Activated CD8-positive, alpha-beta memory T cell treated with anti-CD3 and anti-CD28 coated beads for 24 hours (primary cell): ENCODE data around the gene TMEM26.

Source experiments
- DNase-seq: peaks from one replicate; pipeline ENCODE4 v3.0.0-alpha.2; 2020

Gene TMEM26

DNA sequence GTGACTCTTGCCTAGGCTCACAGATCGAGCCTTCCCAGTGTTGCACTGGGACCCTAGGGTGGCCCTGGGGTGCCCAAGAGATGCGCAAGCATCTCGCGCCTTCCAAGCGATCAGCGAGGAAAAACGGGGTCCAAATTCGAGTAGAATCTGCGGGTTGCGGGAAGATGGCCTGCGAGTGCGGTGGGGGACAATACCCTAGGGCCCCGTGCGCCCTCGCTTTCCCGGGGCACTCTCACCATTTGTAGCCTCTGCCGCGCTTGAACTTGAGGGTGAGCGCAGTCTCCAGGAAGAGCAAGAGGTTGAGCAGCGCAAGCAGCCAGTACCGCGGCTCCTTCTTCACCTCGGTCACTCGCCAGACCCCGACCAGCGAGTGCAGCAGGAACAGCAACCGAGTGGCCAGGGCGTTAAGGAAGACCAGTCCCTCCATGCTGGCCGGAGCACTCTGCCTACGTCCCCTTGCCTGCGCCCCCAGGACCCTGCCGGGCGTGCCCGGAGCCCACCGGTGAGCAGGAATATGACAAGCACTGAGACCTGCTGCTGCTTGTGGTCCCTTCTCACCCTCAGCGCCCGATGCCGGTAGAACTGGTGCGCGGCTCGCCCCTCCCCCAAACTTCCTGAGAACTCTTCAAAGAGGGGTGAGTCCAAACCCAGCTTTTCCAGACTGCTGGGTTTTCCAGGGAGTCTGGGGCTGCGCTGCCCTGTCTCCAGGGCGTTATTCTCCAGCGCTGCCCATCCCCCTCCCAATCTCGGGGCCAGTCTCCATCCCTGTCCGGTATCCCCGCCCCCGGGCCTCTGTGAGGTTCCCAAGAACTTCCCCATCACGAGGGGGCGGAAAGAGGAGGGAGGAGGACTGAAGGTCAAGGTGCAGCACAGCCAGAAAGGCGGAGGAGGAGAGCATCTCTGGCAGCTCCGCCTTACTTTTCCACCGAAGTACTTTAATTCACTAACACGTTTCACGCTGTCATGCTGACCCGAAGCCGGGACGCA lies at the start of gene TMEM26:
Gene TMEM26, minus strand, starts transcription at position 727 of the 987 bp plus-strand sequence. Its CDS starts 300 bp downstream, at position 427.
- no peak for DNase-seq

DNA sequence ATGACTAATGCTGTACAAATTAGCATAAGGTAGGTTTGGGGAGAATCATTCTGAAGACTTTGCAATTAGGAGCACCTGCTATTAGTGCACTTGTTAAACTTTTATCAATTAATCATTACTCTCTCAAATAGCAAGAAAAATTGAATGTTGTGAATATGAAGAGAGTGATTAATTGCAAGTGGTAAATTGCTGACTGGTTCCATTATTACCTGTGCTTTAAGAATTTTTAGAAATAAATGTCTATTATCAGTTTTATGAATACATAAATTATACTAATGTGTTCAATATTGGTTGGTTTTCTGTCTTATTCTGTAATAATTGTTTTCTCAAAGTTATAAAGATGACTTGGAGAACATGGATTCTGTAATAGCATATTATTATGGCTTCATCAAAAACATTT lies 47.3 kb upstream of the TMEM26 start:
- no peak for DNase-seq

DNA sequence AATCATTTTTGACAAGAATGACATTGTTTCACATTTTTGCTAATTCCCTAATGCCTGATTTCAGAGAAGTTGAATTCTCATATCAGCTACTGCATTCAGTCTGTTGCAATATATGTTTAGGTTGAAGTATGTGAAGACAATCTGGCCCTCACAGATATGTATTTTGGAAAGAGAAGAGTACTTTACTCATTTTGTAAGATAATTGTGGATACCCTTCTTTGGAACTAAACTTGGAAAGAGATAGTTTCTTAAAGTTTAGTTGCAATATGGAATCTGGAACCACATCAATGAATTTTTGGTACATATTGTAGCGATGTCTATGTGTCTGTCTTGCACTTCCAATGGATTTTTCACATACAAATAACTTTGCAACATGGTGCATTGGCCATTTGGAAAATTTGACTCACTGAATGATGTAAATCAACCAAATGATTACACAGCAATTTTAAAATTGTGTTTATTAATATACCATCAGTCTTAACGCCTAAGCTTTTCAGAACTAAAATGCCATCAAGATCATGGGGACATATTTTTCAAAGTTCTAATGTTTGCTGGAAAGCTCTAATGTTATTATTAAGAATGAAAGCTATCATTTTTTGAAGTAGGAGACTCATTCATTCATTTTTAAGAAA lies 39.3 kb upstream of the TMEM26 start:
- DNase-seq: no peak

DNA sequence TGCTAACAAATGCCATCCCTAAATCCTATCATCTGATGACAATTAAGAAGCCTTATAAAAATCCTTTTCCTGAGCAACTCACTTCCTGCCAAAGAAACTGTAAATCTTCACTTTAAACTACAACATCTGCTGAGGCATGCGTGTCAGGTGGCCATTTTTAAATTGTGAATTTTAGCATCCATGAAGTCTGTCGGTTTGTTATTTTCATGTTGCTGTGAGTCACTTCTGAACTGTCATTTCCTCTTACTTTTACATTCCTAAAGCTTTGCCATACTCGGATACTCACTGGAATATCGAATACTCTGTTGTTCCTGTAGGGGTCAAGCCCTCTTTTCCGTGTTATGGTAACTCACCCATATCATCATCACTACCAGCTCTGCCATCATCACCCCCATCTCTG lies 34.3 kb upstream of the TMEM26 start:
- DNase-seq: no peak

DNA sequence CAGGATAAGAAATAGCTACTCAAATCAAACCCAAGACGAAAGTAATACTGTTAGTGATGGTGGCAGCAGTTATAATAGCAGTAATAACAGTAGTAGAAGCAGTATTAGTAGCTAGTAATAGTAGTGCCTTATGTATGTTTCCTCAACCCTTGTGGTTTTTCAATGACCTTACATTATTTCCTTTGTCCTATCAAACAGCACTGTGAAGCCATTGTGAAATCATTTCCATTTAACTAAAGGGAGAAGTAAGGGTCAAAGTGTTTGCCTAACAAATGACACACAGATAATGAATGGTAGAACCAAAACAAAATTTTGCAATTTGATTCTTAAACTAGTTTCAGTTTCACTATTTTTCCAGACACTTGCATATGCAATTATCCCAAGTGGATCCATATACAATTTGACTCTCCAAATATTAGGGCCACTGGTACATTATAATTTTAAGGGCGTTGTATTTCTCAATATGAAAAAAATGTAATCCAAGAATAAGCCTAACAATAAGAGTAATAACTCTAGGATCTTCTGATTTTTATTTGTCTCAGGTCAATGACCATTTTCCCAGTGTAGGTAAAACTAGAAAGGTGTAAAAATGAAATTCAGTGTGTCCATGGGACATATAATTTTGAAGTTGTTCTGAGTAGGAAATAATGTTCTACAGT lies 33.7 kb upstream of the TMEM26 start:
- DNase-seq: no peak

DNA sequence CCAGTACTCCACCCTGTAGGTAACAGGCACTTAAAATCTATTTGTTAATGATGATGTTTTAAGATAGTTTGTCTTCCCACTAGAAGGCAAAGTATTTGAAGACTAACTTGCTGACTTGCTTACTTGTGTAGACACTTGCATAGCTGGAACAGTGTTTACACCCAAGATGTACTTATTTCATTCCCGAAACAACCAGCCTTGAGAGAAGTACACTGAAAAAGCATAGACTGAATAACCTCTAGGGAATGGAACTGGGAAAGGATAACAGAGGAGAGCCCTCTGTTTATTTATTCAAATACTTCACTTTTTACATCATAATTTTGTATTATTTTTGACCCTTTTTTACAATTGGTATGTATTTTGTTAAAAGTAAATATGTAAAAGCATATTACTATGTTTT lies 33.1 kb upstream of the TMEM26 start:
- DNase-seq: no peak

DNA sequence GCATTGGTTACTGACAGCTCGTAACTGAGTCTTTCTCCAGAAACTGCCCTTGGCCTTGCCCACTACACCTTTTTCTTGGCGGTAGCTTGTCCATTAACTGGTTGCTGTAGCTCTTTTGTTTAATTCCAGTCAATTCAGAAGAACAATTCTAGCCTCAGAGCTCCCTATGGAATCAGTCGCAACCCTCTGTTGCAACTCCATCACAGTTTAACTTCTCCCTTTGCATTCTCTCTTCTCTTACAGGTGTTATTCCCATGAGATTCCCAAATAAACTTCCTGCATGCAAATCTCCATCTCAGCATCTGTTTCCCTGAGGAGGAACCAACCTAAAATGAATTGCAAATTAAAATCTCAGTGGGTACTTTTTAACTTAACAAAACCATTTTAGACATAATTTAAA lies 28.4 kb upstream of the TMEM26 start:
- DNase-seq: no peak

DNA sequence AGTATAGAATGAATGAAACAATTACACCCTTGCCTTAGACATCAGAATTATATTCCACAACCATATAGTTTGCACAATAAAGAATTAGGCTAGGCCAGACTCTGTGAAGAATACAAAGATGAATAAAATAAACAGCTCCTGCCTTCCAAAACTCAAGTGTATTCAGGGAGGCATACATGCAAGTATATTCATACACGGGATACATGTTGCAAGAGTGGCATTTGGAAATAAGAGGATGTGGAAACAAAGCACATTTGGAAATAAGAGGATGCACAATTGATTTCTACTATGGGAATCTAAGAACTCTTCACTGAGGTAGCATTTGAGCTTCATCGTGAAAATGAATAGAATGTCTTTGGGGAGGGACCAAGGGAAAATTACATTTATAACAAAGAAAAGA lies 27.0 kb upstream of the TMEM26 start:
- no peak for DNase-seq

DNA sequence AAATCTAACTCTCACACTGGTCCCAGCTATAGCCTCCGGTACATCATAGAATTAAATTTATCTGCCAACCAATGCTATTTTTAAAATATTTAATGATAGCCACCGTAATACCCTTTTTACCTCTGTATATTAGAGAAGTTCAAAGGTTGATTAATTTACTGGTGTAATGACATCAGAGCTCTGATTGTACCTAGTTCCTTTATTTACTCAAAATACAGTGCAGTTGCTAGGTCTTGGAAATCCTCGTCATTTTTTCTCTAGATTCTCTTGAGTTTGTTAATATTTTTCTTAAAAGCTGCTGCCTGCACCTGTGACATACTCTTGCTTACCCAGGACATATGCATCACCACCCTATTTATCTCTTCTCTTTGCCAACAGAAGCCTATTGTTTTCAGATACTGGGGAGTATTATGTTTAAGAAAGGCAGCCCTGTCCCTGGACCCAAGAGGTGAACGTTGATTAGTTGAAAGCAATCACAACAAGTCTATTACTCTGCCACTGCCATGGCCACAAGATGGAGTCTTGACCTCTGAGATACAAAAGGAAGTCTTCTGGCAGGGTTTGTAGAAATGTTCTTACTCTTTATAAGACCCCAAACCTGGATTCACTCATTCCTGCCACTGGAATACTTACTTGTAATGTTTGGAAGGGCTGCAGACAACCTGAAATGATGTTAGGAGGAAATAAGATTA lies 25.6 kb upstream of the TMEM26 start:
- no peak for DNase-seq

DNA sequence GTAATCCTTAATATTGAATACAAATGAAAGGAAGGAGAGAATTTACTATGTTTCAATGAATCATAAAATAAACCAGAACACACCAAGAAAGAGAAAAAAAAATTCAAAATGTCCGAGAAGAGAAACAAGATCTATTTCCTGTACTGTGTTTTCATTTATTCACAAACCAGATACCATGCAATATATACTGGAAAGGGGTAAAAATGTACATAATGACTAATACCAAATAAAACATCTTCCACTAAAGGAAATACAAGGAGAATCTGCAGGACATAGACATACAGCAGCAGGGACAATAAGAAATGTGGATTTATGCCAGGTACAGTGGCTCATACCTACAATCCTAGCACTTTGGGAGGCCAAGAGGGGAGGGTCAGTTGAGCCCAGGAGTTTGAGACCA lies 24.3 kb upstream of the TMEM26 start:
- DNase-seq: no peak

DNA sequence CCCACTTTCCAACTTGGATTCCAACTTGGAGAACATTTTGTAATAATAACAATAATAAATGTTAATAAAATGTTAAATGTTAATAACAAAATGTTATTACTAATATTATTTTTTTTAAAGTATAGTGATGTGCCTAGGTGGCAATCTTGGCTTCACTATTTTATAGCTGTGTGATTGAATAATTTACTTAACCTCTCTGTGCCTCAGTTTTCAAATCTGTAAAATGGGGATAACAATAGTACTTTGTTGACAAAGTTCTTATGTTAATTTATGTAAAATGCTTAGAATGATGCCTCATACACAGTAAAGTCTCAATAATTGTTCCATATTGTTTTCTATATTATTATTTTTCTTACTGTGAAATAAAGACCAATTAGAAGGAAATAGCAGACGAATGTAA lies 23.3 kb upstream of the TMEM26 start:
- no peak for DNase-seq

DNA sequence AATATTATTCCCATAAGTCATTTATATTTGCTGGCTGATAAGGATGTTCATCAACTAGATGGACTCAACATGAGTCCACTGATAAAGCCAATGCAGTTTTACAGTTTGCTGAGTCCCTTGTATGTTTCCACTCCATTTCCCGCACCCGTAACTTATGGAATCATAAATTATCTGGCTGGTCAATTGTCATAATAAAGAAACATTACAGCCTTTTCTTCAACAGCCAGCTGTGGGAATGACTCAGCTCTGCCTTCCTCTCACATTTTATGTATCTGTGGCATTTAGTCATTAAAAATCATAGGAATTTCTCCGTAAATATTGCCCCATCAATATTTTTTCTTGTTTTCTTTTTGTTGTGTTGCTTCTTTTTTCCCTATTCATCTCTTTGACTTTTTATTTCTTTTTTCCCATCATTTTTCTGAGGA lies 22.3 kb upstream of the TMEM26 start:
- DNase-seq: no peak

DNA sequence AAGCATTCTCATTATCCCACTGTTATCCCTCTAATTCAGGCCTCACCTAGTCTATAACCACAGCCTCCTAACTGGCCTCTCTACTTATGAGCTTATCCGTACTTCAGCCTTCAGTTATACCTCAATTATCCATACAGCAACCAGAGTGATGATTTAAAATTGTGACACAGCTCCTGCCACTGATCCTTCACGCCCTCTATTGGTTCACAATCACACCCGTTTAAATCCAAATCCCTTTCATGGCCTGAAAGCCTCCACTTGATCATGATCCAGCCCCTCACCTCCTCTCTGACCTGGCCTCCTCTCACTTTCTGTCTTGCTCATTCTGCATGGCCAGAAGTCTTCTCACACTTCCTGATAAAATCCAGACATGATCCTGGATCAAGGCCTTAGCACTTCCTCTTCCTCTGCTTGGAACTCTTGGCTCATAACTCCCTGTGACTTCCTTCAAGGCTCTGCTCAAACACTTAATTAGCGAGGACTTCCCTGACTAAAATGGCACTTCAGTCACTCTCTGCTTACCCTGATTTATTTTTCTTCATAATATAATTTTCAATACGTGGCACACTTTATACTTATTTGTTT lies 19.0 kb upstream of the TMEM26 start:
- DNase-seq: no peak

DNA sequence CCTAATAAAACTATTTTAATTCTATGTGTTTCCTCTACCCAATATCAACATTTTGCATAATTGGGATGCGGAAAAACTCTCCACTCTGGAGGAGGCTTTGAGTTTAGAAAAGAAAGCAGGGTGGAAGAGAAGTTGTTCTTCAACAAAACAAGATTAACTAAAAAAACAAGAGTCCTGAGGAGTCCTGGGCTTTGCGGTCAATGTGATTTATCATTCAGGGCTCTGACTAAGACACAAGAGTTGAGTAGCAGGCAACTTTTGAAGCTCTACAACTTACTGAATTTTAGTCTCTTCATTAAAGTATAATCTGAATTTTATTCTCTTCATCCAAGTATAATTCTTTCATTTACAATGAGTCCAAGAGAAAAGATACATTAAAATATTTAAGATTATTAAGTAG lies 18.3 kb upstream of the TMEM26 start:
- no peak for DNase-seq

DNA sequence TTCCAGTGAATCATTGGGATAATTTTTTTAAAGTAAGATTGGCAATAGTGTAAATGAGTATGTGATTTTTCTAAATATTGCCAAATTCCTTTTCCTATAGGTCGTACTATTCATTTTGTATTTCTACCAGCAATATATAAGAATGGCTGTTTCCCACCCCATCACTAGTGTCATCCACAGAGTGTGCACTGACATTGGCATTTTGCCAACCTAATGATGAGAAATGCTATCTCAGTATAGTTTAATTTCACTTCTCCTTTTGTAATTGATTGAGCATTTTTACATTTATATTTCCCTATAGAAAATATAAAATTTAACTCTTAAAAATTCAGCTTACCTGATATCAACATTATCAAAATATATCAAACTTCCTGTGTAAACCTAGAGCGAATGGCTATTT lies 17.6 kb upstream of the TMEM26 start:
- DNase-seq: no peak

DNA sequence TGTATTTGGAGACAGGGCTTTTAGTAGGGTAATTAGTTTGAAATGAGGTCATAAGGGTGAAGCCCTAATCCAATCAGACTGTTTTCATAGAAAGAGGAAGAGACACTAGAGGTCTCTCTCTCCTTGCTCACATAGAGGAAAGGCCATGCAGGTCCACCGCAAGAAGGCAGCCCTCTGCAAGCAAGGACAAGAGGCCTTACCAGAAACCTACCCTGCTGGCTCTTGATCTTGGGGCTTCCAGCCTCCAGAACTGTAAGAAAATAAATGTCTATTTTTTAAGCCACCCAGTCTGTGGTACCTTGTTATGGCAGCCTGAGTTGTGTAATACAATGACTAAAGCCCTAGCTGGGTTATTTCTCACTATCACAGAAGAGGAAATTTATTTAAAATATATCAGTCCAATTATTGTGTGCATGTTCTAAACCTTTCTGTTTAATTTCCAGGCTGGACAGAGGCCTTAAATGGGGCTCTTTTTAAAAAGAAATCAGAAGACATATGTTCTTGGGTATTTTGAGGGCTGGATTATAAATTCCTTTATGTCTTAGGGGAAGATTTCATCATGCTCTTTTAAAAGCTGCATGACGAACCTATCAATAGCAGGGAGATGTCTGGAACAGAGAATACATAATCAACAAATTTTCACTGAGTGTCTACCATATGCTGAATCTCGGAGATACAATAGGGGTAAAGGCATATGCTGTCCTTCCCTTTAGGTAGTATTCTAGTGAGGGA lies 12.9 kb upstream of the TMEM26 start:
- DNase-seq: no peak

DNA sequence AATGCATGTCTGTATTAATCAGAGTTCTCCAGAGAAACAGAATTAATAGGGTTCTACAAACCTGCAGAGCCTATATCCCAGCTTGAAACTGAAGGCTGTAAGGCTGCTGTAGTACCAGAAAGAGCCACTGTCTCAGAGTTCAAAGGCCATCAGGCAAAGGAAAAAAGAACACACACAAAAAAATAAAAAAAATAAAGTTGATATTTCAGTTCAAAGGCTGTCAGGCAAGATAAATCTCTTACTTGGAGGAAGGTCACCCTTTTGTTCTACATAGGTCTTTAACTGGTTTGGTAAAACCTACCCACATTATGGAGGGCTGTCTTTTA lies 12.0 kb upstream of the TMEM26 start:
- no peak for DNase-seq

DNA sequence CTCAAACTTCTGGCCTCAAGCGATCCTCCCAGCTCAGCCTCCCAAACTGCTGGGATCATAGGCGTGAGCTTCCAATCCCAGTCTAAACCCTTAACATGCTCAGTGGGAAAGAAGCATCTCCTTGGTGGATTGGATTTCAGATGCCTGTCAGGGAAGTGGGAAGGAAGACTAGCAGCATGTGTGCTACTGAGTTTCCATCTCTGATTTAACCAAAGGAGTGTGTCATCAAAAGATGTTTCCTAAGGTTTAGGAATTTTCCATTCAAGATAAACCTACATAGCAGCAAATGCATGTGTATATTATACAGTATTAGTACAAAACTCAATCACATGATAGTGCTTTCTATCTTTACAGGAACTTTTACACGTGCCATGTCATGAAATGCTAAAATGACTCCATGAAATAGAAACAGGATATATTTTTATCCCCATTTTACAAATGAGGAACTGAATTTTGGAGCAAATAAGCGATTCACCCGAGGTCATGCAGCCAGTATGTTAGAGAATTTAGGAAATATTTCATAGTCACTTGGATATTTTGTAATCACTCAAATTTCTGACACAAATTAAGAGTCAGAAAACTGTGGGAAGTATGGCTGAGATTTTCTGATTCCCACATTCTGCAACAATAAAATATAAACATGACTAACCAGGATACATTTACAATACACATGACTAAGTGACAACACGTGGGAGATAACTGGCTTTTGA lies 11.4 kb upstream of the TMEM26 start:
- no peak for DNase-seq

DNA sequence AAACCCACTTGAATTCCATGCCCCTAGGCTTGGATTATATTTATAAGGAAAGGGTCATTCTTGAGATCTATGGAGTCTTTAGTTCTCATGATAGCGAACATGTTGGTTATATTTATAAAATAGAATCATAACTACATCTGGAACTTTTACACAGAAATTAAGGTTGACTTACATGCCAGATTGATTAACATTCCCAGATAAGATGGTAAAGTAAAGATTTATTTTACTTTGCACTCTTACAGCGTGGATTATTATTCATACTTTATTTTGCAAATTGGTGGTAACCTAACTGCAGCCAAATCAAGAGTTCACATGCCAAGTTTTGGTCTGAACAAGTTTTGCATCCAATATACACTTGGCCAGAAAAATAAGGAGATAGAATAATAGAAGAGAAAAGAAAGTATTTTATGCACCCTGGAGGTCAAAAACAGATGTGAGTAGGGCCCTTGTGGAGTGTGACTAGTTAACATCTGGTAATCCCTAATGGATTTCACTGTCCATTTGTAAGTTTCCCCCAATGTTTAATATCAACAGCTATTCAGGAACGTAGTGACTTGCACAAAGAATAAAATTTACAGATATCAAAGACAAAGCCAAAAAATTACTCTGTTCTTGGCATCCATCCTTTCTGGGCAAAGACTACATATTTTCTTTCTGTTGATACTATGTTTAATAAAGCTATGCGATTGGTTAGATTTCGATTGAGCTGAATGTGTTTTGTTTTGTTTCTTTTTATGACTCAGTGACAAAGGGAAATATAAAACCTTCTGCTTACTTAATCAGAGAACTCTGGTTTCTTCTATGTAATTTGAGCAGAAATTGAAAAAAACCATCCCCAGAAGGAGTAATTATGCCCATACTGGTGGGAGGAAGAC lies 10.1 kb upstream of the TMEM26 start:
- no peak for DNase-seq

DNA sequence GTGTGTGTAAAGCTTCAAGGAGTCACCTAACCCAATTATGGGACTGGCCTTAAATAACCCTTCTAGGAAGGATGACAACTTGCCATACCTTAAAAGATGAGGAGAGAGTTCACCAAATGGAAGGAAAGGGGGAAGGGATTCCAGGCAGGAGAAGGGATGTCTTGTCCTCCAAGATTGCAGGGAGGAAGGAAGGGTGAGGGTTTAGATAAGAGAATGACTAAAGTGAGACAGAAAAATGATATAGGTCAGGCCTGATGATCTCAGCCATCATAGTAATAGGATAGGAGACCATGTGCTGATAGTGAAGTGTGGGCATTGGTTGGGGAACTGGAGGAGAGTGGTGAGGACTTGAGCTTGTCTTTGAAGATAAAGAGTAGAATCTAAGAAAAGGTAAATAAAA lies 7.7 kb upstream of the TMEM26 start:
- DNase-seq: no peak

DNA sequence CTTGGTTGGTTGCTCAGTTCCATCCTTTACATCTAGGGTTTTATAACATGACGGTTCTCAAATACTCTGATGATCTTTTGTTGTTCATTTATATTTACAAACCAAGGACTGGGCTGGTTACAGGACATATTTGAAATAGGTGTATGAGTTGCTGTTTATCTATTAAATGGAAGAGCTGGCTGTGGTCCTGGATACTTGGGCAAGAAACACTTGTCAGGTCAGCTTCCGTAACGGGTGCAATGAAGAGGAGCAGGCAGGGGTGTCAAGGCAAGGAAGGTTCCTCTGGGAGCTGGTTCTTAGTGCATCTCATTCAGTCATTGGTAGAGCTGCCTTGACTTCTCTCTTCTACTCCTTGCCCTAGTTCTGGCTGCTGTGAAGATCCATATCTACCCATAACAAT lies 4.8 kb upstream of the TMEM26 start:
- no peak for DNase-seq
